COLO829 (cell line): ENCODE data around the gene BICRA.
A peak's percentile ranks its signal among the peaks of the same experiment; 100 is the strongest.
"Not testable (repeated sequence)": the region's sequence is repeated elsewhere in the genome, so short reads cannot be mapped to it uniquely, and the experiment has no call there.

Experiments used
- DNase-seq: peaks from one replicate; pipeline ENCODE4 v3.0.0; 2012; ENCODE audit warnings: low spot score

The BICRA gene

DNA sequence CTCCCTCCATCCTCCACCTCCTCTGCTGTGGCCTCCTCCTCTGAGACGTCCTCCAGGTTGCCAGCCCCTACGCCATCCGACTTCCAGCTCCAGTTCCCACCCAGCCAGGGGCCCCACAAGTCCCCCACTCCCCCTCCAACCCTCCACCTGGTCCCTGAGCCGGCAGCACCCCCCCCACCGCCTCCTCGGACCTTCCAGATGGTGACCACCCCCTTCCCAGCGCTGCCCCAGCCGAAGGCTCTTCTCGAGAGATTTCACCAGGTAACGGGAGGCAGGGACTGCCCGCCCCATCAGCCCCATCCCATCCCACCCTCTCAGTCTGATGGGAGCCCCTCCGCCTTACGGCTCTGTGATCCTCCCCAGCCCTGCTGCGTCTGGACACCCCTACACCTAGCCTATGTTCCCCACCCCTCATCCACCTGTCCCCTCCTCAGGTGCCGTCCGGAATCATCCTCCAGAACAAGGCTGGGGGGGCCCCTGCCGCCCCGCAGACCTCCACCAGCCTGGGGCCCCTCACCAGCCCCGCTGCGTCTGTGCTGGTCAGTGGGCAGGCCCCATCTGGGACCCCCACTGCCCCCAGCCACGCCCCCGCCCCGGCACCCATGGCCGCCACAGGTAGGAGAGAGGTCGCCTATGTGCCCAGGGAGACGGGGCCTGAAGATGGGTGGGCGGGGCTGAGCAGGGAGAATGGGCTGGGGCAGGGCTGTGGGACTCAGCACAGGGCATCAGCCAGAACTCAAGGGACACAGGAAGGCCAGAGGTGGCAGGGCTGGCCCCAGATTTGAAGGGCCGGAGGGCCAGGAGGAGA is 85.7 kb downstream of the BICRA start:
- no peak for DNase-seq

DNA sequence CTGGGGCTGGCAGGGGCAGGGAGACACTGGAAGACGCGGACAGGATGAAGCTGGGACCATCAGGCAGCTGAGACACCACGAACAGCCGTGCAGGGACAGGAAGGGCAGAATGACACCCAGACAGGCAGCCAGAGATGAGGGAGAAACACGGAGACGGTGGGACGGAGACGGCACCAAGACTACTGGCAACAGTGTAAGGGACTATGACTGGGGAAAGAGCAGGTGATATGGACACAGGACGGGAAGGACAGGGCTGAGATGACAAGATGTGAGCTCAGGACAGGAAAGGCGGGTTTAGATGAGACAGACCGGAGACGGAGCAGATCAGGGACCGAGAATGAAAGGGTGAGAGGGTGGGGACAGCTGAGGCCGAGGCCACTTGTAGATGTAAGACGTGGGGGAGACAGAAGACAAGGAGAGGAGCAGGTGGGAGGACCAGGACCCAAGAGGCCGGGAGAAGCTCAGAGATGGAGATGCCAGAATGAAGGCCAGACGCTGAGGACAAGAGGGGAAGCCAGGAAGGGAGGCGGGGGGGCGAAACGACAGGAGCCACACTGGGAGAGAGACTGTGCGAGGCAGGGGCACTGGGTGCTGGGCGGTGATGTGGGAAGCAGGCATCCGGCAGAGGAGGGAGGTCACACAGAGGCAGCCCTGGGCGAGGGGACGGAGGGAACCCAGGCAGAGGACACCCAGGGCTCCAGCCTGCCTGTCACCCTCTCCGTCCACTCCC is 86.8 kb downstream of the BICRA start:
- DNase-seq = no peak

DNA sequence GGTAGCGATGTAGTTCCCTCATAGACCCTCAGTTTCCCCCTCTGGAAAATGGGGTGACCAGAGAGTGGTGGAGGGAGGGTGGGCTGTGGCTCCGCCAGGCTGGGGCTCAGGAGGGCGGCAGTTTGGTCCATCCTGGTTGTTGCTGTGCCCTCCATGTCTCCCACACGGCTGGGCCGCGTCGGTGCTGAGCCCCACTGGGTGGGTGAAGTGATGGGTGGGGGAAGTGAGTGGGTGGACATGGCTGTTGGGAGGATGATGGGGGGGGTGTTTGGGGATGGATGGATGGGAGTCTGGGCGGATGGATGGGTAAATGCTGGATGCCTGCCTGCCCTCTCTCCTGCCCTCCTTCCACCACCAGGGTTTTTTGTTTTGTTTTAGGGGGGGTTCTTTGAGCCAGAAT is 87.7 kb downstream of the BICRA start:
- DNase-seq = no peak

DNA sequence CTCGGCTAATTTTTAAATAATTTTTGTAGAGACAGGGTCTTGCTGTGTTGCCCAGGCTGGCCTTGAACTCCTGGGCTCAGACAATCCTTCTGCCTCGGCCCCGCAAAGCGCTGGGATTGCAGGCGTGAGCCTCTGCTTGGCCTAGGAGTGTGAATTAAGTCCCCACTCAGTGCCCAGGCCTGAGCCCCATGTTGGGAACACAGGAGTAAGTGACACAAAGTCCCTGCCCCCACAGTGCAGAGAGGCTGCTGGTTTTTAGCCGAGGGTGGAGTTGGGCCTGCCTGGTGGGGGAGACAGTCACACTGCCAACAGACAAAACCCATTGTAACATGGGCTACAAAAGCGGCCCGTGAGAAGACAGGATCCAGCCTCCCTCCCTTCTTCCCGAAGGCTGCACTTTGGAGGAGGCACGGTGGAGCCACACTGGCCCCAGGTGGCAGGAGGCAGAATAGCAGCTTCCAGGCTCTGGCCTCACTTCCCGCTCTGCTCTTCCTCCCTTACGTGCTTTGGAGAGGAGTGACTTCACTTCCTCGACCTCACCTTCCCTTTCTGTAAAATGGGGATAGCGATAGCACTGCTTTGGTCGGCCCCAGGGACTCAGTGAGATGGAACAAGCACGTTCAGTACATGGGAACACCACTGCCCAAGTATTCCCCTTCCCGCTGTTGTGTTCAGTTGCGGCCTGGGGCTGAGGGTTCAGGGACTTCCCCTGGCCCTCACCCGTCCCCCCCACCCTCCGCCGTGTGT is 89.1 kb downstream of the BICRA start:
- peak; percentile 80 for DNase-seq

DNA sequence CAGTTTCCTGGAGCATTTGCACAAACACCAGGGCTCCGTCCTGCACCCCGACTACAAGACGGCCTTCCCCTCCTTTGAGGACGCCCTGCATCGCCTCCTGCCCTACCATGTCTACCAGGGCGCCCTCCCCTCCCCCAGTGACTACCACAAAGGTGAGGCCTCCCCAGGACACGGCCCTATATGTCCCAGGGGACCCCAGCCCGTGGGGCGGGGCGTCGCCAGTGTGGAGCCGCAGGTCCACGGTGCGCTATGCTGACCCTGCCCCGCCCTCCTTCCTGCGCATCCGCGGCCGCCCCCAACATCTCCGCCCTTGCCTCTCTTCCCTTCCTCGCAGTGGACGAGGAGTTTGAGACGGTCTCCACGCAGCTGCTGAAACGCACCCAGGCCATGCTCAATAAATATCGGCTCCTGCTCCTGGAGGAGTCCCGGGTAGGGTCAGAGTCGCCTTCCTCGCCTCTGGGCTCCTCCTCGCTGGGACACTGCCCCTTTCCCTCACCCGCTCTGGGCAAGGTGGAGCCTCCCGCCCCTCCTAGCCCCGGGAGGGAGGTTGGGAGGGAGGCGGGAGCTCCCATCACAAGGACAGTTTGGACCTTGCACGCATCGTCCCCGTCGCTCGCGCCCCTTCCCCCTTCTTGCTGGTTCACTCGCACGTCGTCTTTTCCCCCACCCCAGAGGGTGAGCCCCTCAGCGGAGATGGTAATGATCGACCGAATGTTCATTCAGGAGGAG is 89.9 kb downstream of the BICRA start:
- no peak for DNase-seq

DNA sequence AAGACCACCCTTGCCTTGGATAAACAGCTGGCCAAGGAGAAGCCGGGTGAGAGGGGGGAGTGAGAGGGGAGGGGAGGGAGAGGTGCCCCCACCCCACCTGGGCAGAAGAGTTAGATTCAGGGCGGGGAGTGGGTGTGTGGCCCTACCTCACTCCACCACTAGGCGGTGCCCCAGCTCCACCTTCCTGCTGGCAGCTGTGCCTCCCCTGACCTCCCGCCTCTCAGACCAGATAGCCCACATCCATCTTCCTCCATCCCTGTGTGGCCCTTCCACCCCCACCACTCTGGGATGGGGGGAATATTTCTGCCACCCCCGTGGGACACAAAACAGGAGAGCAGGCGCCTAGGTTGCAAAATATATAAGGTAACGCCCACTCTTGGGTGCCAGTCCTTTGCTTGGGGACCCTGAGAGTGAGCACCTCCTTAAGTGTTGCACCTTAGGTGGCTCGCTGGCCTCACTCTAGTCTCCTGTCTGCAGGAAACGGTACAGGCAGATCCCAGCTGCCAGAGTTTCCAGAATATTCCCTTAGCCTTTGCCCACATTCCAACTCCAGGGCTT is 90.5 kb downstream of the BICRA start:
- peak; percentile 69 for DNase-seq

DNA sequence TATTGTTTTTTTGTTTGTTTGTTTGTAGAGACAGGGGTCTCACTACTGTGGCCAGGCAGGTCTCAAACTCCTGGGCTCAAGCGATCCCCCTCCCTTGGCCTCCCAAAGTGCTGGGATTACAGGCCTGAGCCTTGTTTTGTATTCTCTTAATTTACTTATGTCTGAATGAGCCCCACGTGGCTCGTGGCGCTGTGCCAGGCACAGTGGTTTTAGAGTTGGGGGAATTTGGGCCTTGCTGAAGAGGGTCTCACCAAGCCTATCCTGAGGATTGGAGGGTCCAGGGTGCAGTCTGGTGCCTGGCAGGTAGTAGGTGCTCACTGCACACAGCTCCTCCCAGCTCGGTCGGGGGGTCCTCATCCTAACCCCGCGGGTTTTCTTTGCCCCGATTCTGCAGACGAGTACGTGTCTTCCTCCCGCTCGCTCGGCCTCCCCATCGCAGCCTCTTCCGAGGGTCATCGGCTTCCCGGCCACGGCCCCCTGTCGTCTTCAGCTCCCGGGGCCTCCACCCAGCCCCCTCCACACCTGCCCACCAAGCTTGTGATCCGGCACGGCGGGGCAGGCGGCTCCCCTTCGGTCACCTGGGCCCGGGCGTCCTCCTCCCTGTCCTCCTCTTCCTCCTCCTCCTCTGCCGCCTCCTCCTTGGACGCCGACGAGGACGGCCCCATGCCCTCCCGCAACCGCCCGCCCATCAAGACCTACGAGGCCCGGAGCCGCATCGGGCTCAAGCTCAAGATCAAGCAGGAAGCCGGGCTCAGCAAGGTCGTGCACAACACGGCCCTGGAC is 92.2 kb downstream of the BICRA start:
- DNase-seq = no peak

DNA sequence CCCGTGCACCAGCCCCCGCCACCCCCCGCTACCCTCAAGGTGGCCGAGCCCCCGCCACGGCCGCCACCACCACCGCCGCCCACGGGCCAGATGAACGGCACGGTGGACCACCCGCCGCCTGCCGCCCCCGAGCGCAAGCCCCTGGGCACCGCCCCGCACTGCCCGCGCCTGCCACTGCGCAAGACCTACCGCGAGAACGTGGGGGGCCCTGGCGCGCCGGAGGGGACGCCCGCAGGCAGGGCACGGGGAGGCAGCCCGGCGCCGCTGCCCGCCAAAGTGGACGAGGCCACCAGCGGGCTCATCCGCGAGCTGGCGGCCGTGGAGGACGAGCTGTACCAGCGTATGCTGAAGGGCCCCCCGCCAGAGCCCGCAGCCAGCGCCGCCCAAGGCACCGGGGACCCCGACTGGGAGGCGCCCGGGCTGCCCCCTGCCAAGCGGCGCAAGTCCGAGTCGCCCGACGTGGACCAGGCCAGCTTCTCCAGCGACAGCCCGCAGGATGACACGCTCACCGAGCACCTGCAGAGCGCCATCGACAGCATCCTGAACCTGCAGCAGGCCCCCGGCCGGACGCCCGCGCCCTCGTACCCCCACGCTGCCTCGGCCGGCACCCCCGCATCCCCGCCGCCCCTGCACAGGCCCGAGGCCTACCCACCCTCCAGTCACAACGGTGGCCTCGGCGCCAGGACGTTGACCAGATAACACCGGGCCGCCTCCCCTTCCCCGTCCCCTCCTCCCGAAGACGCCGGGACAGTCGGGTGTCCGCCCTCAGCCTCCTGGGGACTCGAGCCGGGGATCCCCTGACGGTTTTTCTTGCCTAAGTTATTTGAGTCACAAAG is 93.0 kb downstream of the BICRA start:
- DNase-seq = no peak

DNA sequence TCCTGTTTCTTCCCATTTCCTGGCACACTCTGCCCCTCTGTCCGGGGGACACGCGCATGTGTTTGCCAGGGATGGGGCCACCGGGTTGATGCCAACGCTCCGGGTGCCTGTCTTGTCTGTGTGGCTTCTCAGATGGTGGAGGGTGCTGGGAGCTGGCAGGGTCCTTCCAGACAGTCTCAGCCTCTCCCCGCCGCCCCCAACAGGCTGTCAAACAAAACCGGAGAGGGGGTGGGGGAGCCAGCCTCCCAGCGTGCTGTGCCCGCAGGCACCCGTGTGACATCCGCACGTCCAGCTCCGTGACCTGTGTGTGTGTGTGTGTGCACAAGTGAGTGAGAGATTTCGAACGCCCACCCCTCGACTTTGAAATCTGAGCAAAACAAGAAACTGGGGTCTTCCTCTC is 93.7 kb downstream of the BICRA start:
- no peak for DNase-seq

DNA sequence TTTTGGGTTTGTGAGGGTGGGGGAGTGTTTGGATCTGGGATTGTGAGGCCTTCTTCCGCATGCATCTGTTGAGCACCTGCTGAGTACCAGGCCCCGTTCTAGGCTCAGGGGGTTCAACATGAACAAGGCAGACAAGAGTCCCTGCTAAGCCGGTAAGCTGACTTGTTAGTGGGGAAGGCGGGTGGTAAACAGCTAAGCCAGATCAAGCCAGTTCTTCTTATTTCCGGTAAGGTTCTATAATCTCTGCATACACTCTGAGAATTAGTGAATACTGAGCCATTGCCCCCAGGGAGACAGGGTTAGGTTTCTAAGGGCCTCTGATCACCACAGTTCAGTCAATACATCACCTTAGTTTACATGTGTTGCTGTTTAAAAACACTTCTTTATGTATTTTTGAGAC is 94.4 kb downstream of the BICRA start:
- DNase-seq = no peak

DNA sequence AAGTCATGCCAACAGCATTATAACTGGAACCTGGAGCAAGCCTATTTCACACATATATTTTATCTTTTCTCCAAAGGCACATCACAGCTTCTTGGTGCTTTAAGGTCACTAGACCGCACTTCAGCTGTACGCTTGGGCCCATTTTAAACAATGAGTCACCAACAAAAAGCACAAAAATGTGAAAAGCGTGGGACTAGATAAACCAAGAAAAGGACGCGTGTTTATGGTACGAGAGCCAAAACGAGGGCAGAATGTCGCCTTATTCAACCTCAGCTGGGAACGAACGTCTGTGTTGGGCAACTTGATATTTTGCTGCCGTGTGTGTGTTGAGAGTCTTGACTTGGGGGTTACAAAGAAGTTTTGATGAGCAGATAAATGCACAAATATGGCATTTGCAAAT is 95.1 kb downstream of the BICRA start:
- no peak for DNase-seq

DNA sequence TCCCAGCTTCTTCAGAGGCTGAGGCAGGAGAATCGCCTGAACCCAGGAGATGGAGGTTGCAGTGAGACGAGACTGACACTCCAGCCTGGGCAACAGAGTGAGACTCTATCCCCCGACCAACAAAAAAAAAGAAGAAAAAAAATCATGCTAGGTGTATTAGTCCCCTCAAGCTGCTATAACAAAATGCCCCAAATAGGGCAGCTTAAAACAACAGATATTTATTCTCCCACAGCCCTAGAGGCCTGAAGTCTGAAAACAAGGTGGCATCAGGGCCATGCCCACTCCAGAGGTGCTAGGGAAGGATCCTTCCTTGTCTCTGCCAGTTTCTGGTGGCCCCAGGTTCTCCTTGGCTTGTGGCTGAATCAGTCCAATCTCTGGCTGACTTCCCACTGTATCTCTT is 95.7 kb downstream of the BICRA start:
- no peak for DNase-seq

DNA sequence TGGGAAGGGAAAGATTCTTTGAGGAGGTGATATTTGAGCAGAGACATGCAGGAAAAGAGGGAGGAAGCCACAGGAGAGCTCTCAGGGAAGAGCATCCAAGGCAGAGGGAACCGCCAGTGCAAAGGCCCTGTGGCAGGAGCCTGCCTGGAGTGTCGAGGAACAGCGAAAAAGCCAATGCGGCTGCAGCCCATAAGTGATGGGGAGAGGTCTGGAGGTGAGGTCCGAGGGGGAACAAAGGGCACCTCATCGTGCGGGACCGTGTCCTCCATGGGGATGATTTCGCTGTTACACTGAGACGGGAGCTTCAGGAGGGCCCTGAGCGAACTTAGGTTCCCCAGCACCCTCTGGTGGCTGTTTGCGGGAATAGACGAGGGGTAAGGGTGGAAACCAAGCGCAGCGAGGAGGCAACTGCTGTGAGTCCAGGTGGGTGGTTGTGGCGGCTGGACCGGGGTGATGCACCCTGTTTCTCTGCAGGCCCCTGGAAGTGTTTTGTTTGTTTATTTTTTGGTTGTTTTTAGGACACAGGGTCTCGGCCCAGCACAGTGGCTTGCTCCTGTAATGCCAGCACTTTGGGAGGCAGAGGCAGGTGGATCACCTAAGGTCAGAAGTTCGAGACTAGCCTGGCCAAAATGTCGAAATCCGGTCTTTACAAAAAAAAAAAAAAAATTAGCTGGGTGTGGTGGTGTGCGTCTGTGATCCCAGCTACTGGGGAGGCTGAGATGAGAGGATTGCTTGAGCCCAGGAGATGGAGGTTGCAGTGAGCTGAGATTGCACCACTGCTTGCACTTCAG is 98.4 kb downstream of the BICRA start:
- DNase-seq = peak; percentile 50

DNA sequence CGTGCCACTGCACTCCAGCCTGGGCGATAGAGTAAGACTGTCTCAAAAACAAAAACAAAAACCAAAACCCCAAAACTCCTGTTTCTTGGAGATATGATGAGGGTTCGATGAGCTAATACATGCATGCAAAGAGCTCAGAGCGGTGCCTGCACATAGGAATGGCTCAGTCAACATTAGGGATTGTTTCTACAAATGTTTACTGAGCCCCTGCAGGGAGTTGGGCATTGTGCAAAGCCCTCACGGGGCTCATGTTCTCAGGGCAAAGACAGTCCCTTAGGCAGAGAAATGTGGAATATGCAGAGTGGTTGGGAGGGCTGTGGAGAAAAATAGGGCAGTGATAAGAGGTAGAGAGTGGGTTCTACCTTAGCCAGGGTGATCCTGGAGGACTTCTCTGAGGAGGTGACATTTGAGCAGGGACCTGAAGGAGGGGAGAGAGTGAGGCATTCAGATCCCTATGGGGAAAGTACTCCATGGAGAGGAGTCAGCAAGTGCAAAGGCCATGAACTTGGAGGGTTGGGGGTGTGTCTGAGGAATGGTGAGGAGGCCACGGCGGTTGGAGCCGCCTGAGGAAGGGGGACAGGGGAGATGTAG is 102.8 kb downstream of the BICRA start:
- no peak for DNase-seq

DNA sequence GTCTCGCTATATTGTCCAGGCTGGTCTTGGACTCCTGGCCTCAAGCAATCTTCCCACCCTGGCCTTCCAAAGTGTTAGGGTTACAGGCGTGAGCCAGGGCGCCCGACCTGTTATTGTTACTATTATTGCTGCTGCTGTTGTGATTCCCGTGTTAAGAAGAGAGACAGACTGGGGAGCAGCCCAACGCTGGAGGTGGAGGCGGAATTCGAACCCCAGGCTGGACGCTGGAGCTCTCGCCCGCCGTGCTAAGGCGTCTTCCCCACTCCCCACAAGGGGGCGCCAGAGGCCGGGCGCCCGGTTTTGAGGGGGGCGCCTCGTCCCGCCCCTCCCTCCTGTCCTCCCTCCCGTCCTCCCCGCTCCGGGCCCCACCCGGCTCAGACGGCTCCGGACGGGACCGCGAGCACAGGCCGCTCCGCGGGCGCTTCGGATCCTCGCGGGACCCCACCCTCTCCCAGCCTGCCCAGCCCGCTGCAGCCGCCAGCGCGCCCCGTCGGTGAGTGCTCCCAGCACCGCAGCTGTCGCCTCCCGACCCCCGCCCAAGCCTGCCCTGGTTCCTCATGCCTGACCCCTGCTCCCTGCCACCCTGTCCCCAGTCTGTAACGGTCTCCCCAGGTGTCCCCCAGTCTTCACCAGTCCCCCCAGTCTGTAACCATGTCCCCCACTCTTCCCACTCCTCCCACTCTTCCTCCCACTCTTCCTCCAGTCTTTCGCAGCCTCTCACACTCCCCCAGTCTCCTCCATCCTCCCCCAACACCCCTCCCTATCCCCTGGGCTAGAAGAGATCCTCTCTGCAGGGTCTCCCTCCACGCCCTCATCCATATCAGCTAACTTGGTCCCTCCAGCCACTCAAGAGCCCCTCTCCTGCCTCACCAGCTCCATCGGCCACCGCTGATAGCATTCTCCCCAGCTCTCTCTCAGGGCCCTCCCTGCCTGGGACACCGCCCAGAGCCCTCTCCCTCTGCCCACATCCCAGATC is 104.4 kb downstream of the BICRA start, which contains the start of gene EHD2:
EHD2 (plus strand) TSS at position 377 of the 976 bp plus-strand sequence. CDS start 3,191 bp downstream, outside the sequence.
- peak; percentile 38 for DNase-seq

DNA sequence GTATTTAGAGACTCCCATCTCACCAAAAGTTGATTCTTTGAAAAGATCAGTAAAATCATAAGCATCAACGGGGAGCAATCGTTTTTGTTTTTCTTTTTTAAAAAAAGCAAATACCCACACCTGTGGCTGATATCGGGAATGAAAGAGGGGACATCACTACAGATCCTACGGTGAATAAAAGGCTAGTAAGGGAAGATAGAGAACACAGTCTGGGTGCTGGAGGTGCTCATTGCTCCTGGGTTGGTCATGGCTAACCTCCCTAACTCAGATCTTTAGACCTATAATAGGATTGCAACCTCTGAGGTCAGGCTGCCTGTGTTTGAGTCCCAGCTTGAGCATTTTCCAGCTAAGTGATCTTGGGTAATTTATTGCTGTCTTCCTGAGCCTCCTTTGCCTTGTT is 105.4 kb downstream of the BICRA start:
- no peak for DNase-seq

DNA sequence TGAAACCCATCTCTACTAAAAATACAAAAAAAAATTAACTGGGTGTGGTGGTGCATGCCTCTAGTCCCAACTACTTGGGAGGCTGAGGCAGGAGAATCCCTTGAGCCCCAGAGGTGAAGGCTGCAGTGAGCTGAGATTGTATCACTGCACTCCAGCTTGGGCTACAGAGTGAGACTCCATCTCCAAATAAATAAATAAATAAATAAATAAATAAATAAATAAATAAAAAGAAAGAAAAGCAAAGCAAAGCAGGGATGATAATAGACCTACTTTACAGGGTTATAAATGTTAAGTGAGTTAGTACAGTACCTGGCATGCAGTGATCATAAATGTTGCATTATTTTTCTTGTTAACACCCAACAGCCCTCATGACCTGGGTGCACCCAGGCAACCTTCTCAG is 105.9 kb downstream of the BICRA start:
- DNase-seq = not testable (repeated sequence)
